ENCODE results near the gene BACH1. TPM values are rescaled to one million over a fixed set of nuclear protein-coding genes. Genes with fewer than 3 reads are reported as not detected.

Gene BACH1
- total and polyA plus RNA-seq, 2 of the 8 experiments (the other 6 are each of a cell fraction or from before 2014, with no cell fraction given), result 6.9 to 50.7 TPM

DNA sequence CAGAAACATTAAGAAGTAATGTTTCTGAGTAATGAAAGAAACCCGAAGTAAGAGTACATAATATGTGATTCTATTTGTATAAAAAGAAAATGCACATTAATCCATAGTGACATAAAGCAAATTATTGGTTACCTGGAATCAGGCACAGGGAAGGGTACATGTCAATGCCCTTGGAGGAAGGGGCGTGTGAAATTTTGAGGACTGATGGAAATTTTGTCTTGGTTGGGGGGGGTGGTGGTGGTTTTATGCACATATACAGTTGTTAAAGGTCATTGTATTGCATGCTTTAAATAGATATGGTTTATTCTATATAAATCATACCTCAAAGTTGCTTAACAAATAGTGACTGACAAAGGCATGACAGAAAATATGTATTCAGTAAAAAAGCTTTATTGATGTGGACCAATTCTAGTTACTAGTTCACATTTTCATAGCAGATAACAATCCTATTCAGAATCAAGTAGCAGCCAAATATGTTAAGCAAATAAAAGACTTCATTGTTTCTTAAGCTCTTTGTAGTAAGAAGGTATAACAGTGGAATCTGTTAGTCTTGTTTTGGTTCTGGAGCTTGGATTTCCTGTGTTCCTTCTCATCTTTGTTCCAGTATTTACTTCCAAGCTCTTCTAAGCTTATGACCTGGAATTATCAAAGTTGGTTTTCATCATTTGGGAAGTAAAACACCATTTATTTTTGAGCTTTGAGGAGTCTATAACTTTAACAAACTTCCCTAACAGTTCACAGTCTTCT lies 15.1 kb downstream of the BACH1 start (continued):
- TF ChIP-seq, protein P1, sequence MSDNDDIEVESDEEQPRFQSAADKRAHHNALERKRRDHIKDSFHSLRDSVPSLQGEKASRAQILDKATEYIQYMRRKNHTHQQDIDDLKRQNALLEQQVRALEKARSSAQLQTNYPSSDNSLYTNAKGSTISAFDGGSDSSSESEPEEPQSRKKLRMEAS (IDR thresholded peaks at IDR 0.05), result no peak

Data from H1 (cell line).